ENCODE data around the gene CNIH2.

Gene CNIH2

GRCh38 chr11:66328302-66329144 lies 50.5 kb downstream of the CNIH2 start:
- H3K4me3 ChIP-seq (ENCODE audit: low read depth, low read length) = no peak overlapping the region
- in situ Hi-C loops (cut with HindIII; ENCODE audit: low sequenced_read_pairs) = no loop called here

DNA sequence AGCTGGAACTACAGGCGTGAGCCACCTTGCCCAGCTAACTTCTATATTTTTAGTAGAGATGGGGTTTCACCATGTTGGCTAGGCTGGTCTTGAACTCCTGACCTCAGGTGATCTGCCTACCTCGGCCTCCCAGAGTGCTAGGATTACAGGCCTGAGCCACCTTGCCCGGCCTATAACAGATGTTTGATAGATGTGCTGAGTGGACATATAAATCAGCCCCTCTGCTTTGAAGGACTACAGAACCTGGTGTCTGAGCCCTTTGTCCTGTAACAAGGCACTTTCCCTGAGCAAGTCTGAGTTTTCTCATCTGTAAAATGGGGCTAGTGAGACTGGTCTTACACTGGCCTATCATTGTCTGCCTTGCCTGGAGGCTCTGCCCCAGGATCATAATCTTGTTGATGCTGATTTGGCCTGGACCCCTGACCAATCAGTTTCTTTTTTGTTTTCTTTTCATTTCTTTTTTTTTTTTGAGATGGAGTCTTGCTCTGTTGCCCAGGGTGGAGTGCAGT lies 51.2 kb downstream of the CNIH2 start:
- DNase-seq (ENCODE audit: low read depth, low spot score) = no peak
- no peak overlapping the region for H3K4me3 ChIP-seq (ENCODE audit: low read depth, low read length)
- in situ Hi-C loops (cut with HindIII; ENCODE audit: low sequenced_read_pairs) = no loop called here
- TF ChIP-seq CTCF (IDR thresholded peaks at IDR 0.05; ENCODE audit: low read depth, low read length) = no peak

More at GRCh38 chr11:66328302-66329144, 50.5 kb downstream of the CNIH2 start:
- peak; percentile 92 for TF ChIP-seq CTCF (IDR thresholded peaks at IDR 0.05; ENCODE audit: low read depth, low read length)
- peak; percentile 63 for DNase-seq (ENCODE audit: low read depth, low spot score)

DNA sequence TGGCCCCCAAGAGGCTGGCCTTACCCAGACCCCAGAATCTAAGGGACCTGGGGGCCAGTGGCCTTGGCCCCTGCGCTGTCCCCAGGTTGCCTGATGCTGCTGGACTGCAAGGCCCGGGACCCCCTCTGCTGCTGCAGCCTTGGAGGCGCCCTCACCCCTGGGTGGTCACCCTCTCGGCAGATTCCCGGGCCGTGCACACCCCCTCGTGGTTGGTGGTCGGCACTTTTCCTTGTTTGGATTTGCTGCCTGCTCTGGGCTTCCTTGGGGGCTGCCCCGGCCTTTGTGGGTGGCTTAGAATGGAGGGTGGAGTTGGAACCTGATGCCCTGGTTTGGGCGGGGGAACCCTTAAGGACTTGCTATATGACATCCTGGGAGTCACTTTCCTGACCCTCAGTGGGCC lies 53.0 kb downstream of the CNIH2 start:
- no peak for TF ChIP-seq CTCF (IDR thresholded peaks at IDR 0.05; ENCODE audit: low read depth, low read length)
- in situ Hi-C loops (cut with HindIII; ENCODE audit: low sequenced_read_pairs) = no loop called here

GRCh38 chr11:66331542-66332370 lies 53.8 kb downstream of the CNIH2 start:
- no peak for TF ChIP-seq CTCF (IDR thresholded peaks at IDR 0.05; ENCODE audit: low read depth, low read length)
- DNase-seq (ENCODE audit: low read depth, low spot score) = no peak
- no peak overlapping the region for H3K4me3 ChIP-seq (ENCODE audit: low read depth, low read length)
- in situ Hi-C loops (cut with HindIII; ENCODE audit: low sequenced_read_pairs) = no loop called here

More for the DNA sequence above, 53.0 kb downstream of the CNIH2 start:
- DNase-seq (ENCODE audit: low read depth, low spot score) = no peak
- H3K4me3 ChIP-seq (ENCODE audit: low read depth, low read length) = no peak overlapping the region

- DNase-seq (ENCODE audit: low read depth, low spot score) = no peak
- H3K4me3 ChIP-seq (ENCODE audit: low read depth, low read length) = no peak overlapping the region
- in situ Hi-C loops (cut with HindIII; ENCODE audit: low sequenced_read_pairs) = no loop called here
- TF ChIP-seq CTCF (IDR thresholded peaks at IDR 0.05; ENCODE audit: low read depth, low read length) = no peak
Measured at GRCh38 chr11:66332371-66333219, 54.6 kb downstream of the CNIH2 start.
